ENCODE measurements around the gene TEX12. TPM values are rescaled to one million over a fixed set of nuclear protein-coding genes. Genes with fewer than 3 reads are reported as not detected.
A peak's percentile ranks its signal among the peaks of the same experiment; 100 is the strongest.
"Not testable (repeated sequence)": the region's sequence is repeated elsewhere in the genome, so short reads cannot be mapped to it uniquely, and the experiment has no call there.

TEX12 gene
- total RNA-seq, 2 donors from 2014 or later: 0.31 to 0.39 TPM

GRCh38 chr11:112162761-112163546 lies 4.2 kb upstream of the TEX12 start:
- DNase-seq: no peak
- ATAC-seq: peak; percentile 47
- intact Hi-C loops (cut with DNase I, micrococcal nuclease): no loop called here

- intact Hi-C loops (cut with DNase I, micrococcal nuclease): no loop called here
- peak; percentile 78 to 91 for DNase-seq
Measured at GRCh38 chr11:112163875-112164685, 3.1 kb upstream of the TEX12 start, which contains the start of gene IL18. Gene IL18 (minus strand): TSS chr11:112164094. CDS start chr11:112155053, 9,041 bp downstream.

GRCh38 chr11:112165049-112165448 lies 2.1 kb upstream of the TEX12 start:
- DNase-seq (no peak), ATAC-seq (no peak)
- intact Hi-C loops (cut with DNase I, micrococcal nuclease): no loop called here

More at GRCh38 chr11:112163875-112164685, 3.1 kb upstream of the TEX12 start, which contains the start of gene IL18:
- peak; percentile 91 for ATAC-seq

- peak; percentile 13 to 49 for DNase-seq
- intact Hi-C loops (cut with DNase I, micrococcal nuclease): no loop called here
- peak; percentile 74 for ATAC-seq
Measured at GRCh38 chr11:112166562-112166961, 610 bp upstream of the TEX12 start.

GRCh38 chr11:112172362-112172994 lies 5.3 kb downstream of the TEX12 start:
- DNase-seq: no peak
- intact Hi-C loops (cut with DNase I, micrococcal nuclease): no loop called here

GRCh38 chr11:112173152-112173551 lies 6.0 kb downstream of the TEX12 start:
- DNase-seq: no peak
- ATAC-seq: no peak
- intact Hi-C loops (cut with DNase I, micrococcal nuclease): no loop called here

More at GRCh38 chr11:112172362-112172994, 5.3 kb downstream of the TEX12 start:
- ATAC-seq: no peak

GRCh38 chr11:112174789-112175598 lies 7.8 kb downstream of the TEX12 start, which contains the start of gene BCO2:
Gene BCO2 (plus strand): TSS chr11:112175512. CDS start chr11:112175602, 90 bp downstream.
- intact Hi-C loops (cut with DNase I, micrococcal nuclease): loop anchor here in 1 of 2 donors (5.0 kb wide), 1 partner anchor 63 kb away; no protein-coding TSS in a partner anchor
- ATAC-seq (peak; percentile 95), DNase-seq (peak; percentile 84)

- ATAC-seq: peak; percentile 29
- no peak for DNase-seq
- intact Hi-C loops (cut with DNase I, micrococcal nuclease): loop anchor here in 1 of 2 donors (5.0 kb wide), 1 partner anchor 63 kb away; no protein-coding TSS in a partner anchor
Measured at GRCh38 chr11:112175599-112175952, 8.4 kb downstream of the TEX12 start.

GRCh38 chr11:112176077-112176476 lies 8.9 kb downstream of the TEX12 start:
- ATAC-seq (no peak), DNase-seq (no peak)
- intact Hi-C loops (cut with DNase I, micrococcal nuclease): loop anchor here in 1 of 2 donors (5.0 kb wide), 1 partner anchor 64 kb away; no protein-coding TSS in a partner anchor

GRCh38 chr11:112177589-112177988 lies 10.4 kb downstream of the TEX12 start:
- intact Hi-C loops (cut with DNase I, micrococcal nuclease): loop anchor here in 1 of 2 donors (5.0 kb wide), 1 partner anchor 65 kb away; no protein-coding TSS in a partner anchor
- no peak for DNase-seq
- ATAC-seq: no peak

GRCh38 chr11:112178428-112178827 lies 11.3 kb downstream of the TEX12 start:
- intact Hi-C loops (cut with DNase I, micrococcal nuclease): loop anchor here in 1 of 2 donors (5.0 kb wide), 1 partner anchor 66 kb away; no protein-coding TSS in a partner anchor
- ATAC-seq: no peak

GRCh38 chr11:112178936-112179335 lies 11.8 kb downstream of the TEX12 start:
- intact Hi-C loops (cut with DNase I, micrococcal nuclease): loop anchor here in 1 of 2 donors (5.0 kb wide), 1 partner anchor 67 kb away; no protein-coding TSS in a partner anchor
- ATAC-seq (no peak), DNase-seq (no peak)

More at GRCh38 chr11:112178428-112178827, 11.3 kb downstream of the TEX12 start:
- no peak for DNase-seq

GRCh38 chr11:112179601-112180000 lies 12.4 kb downstream of the TEX12 start:
- ATAC-seq (no peak), DNase-seq (no peak)
- intact Hi-C loops (cut with DNase I, micrococcal nuclease): loop anchor here in 1 of 2 donors (5.0 kb wide), 1 partner anchor 67 kb away; no protein-coding TSS in a partner anchor

- no peak for DNase-seq
- intact Hi-C loops (cut with DNase I, micrococcal nuclease): no loop called here
- ATAC-seq: no peak
Measured at GRCh38 chr11:112182867-112183266, 15.7 kb downstream of the TEX12 start.

- ATAC-seq (no peak), DNase-seq (no peak)
- intact Hi-C loops (cut with DNase I, micrococcal nuclease): no loop called here
Measured at GRCh38 chr11:112185883-112186282, 18.7 kb downstream of the TEX12 start.

GRCh38 chr11:112186304-112186703 lies 19.1 kb downstream of the TEX12 start:
- intact Hi-C loops (cut with DNase I, micrococcal nuclease): no loop called here
- no peak for ATAC-seq
- DNase-seq: no peak

GRCh38 chr11:112195113-112195512 lies 27.9 kb downstream of the TEX12 start:
- ATAC-seq; intact Hi-C loops (cut with DNase I, micrococcal nuclease); DNase-seq: not testable (repeated sequence)

- DNase-seq (no peak), ATAC-seq (no peak)
- intact Hi-C loops (cut with DNase I, micrococcal nuclease): no loop called here
Measured at GRCh38 chr11:112195951-112196351, 28.8 kb downstream of the TEX12 start.

Measured in left colon (tissue), 2 donors.